Spleen (tissue), 7 donors: Measurements from ENCODE around the gene TTLL12.

Experiments
- POLR2A ChIP-seq, 3 donors: fragments of 450-650 bp; IDR thresholded peaks; one replicate each; pipeline ENCODE4 v1.5.1; 2017; ENCODE audit warnings: antibody characterized with exemption in 3 of 3, mild to moderate bottlenecking in 1 of 3
- TF ChIP-seq, protein P1 (sequence below), 11 experiments: fragments of 200-600 bp in 7 of 11; fragments of 450-650 bp in 4 of 11; sonication (generic) in 4 of 11; IDR thresholded peaks in 8 of 11; conservative IDR thresholded peaks in 3 of 11; 1 replicate in 7 of 11; 2 replicates in 4 of 11; pipeline versions ENCODE4 v1.4.0 to v1.8.0; 2016 to 2021; ENCODE audit warnings: antibody characterized with exemption in 11 of 11, inconsistent platforms in 4 of 11, mild to moderate bottlenecking in 1 of 11
- donor health status: DM: no; HTN: no; CAD: no; lungs with moderate emphysema.
- donor health status: DM: no; HTN: no; CAD: no.
- donor health status: DM: no; HTN: no; CAD: no.

DNA sequence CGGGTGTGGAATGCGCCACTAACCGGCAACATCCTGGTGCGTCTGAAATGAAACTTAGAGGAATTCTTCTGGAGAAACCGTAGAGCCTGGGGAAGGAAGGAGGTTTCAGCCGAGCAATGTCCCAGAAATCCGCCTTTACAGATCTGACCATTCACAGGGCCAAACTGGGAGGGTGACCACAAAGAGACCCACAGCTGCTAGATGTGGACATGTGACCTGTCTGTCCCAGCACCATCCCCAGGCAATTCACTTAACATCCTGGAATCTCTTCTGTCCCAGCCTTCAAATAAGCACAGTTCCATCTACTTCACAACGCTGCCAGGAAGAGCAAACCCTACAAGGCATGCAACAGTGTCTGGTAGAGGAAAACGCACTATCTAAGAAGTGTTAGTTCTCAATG lies 53.5 kb downstream of the TTLL12 start:
- TF ChIP-seq, protein P1, sequence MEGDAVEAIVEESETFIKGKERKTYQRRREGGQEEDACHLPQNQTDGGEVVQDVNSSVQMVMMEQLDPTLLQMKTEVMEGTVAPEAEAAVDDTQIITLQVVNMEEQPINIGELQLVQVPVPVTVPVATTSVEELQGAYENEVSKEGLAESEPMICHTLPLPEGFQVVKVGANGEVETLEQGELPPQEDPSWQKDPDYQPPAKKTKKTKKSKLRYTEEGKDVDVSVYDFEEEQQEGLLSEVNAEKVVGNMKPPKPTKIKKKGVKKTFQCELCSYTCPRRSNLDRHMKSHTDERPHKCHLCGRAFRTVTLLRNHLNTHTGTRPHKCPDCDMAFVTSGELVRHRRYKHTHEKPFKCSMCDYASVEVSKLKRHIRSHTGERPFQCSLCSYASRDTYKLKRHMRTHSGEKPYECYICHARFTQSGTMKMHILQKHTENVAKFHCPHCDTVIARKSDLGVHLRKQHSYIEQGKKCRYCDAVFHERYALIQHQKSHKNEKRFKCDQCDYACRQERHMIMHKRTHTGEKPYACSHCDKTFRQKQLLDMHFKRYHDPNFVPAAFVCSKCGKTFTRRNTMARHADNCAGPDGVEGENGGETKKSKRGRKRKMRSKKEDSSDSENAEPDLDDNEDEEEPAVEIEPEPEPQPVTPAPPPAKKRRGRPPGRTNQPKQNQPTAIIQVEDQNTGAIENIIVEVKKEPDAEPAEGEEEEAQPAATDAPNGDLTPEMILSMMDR (IDR thresholded peaks at IDR 0.05 in 8 of 11, conservative IDR thresholded peaks at IDR 0.05 in 3 of 11), result no peak
- no peak for TF ChIP-seq POLR2A (IDR thresholded peaks at IDR 0.05)
